Breast epithelium (tissue), 4 donors: Measurements from ENCODE around the gene MLH1. TPM values are rescaled to one million over a fixed set of nuclear protein-coding genes. Genes with fewer than 3 reads are reported as not detected.

Experiments
- DNase-seq, 2 donors: peaks; one replicate each; pipeline ENCODE4 v3.0.0-alpha.2; 2019; ENCODE audit warnings: low spot score in 2 of 2
- H3K27ac ChIP-seq, 2 donors: fragments of 200-600 bp; sonication (generic) in 1 of 2; one replicate each; pipeline ENCODE4 v1.5.1; 2016 to 2019; ENCODE audit warnings: mild to moderate bottlenecking in 1 of 2
- H3K27me3 ChIP-seq, 2 donors: fragments of 200-600 bp; sonication (generic) in 1 of 2; one replicate each; pipeline versions ENCODE4 v1.5.1 to v1.6.0; 2017 to 2019; ENCODE audit warnings: control low read depth in 1 of 2, mild to moderate bottlenecking in 1 of 2
- H3K36me3 ChIP-seq: fragments of 200-600 bp; one replicate; pipeline ENCODE4 v1.5.1; 2019
- H3K4me1 ChIP-seq, 2 donors: fragments of 200-600 bp; sonication (generic); one replicate each; pipeline ENCODE4 v1.5.1; 2016 to 2019; ENCODE audit warnings: control low read depth in 1 of 2
- H3K4me3 ChIP-seq, 3 donors: fragments of 200-600 bp; sonication (generic); 1 replicate in 2 of 3; 2 replicates in 1 of 3; pipeline ENCODE4 v1.5.1; 2016 to 2019; ENCODE audit warnings: mild to moderate bottlenecking in 3 of 3, moderate library complexity in 2 of 3
- H3K9me3 ChIP-seq, 2 donors: fragments of 200-600 bp; sonication (generic) in 1 of 2; one replicate each; pipeline ENCODE4 v1.5.1; 2016 to 2019; ENCODE audit warnings: control low read depth in 1 of 2
- CTCF ChIP-seq, 3 donors: fragments of 450-650 bp; IDR thresholded peaks; one replicate each; pipeline ENCODE4 v1.5.1; 2016 to 2017; ENCODE audit warnings: antibody characterized with exemption in 3 of 3, mild to moderate bottlenecking in 3 of 3, moderate library complexity in 3 of 3
- POLR2A ChIP-seq: fragments of 450-650 bp; IDR thresholded peaks from one replicate; pipeline ENCODE4 v1.6.1; 2016; ENCODE audit warnings: antibody characterized with exemption, mild to moderate bottlenecking, moderate library complexity
- POLR2AphosphoS5 ChIP-seq, 3 donors: sonication (generic); formaldehyde crosslinking; IDR thresholded peaks; one replicate each; pipeline ENCODE4 v1.6.1; 2017; ENCODE audit warnings: antibody characterized with exemption in 3 of 3
- intact Hi-C: fragments of 100-400 bp; cut with DNase I; formaldehyde crosslinking; loops from one replicate; pipeline ENCODE4 v1.15.1; 2023; ENCODE audit warnings: low total_unique reads
- total RNA-seq, 3 donors: library from RNA; depleted of rRNA; stranded (reverse); fragments of >200 nt; gene quantifications; one replicate each; pipeline ENCODE4 v1.1.0, GENCODE V29; 2016

Gene MLH1
- total RNA-seq, 3 donors from 2014 or later = 31.2 to 54.4 (median 48.4) TPM

- no peaks in the 10 kb centered on the region for H3K27me3 ChIP-seq
- peak overlapping the region; percentile 66 to 89 (median 78) for H3K4me3 ChIP-seq
- intact Hi-C loops = no loop called here
- peak overlapping the region; percentile 99 for H3K27ac ChIP-seq
- no peaks in the 10 kb centered on the region for H3K9me3 ChIP-seq
- H3K36me3 ChIP-seq = no peaks in the 10 kb centered on the region
- TF ChIP-seq CTCF (IDR thresholded peaks at IDR 0.05) (no peak), POLR2AphosphoS5 (IDR thresholded peaks at IDR 0.05) (no peak), POLR2A (no peak)
- peaks cover 2 to 9% of the 10 kb centered on the region in 2 donors for H3K4me1 ChIP-seq
- DNase-seq = no peak
Observed at GRCh38 chr3:36991147-36991546, 2.2 kb upstream of the MLH1 start.

- Histone ChIP-seq H3K4me3 (peak overlapping the region; percentile 66 to 89 (median 78)), H3K4me1 (peaks cover 2 to 9% of the 10 kb centered on the region in 2 donors), H3K36me3 (no peaks in the 10 kb centered on the region), H3K27me3 (no peaks in the 10 kb centered on the region), H3K9me3 (no peaks in the 10 kb centered on the region), H3K27ac (peak overlapping the region; percentile 99)
- intact Hi-C loops = no loop called here
- DNase-seq = no peak
- TF ChIP-seq POLR2AphosphoS5 (IDR thresholded peaks at IDR 0.05) (no peak), POLR2A (no peak), CTCF (IDR thresholded peaks at IDR 0.05) (no peak)
Observed at GRCh38 chr3:36991923-36992805, 1.2 kb upstream of the MLH1 start.

GRCh38 chr3:36992806-36993325 is 452 bp upstream of the MLH1 start, which contains the start of gene EPM2AIP1:
Gene EPM2AIP1, minus strand, starts transcription at chr3:36993131. Its CDS starts 54 bp downstream, at chr3:36993077.
- Histone ChIP-seq H3K27me3 (no peaks in the 10 kb centered on the region), H3K4me3 (peak within 1 kb of the TSS; percentile 66 to 89 (median 78)), H3K4me1 (peaks cover 2 to 9% of the 10 kb centered on the region in 2 donors), H3K9me3 (no peaks in the 10 kb centered on the region), H3K36me3 (no peaks in the 10 kb centered on the region), H3K27ac (peak within 1 kb of the TSS; percentile 99)
- TF ChIP-seq POLR2AphosphoS5 (IDR thresholded peaks at IDR 0.05) = peak; percentile 46 to 90 (median 87)
- peak; percentile 35 to 44 (median 40) for TF ChIP-seq CTCF (IDR thresholded peaks at IDR 0.05)
- peak; percentile 71 for TF ChIP-seq POLR2A
- intact Hi-C loops = no loop called here
- no peak for DNase-seq

- no peaks in the 10 kb centered on the region for H3K9me3 ChIP-seq
- TF ChIP-seq CTCF (IDR thresholded peaks at IDR 0.05) (no peak), POLR2AphosphoS5 (IDR thresholded peaks at IDR 0.05) (no peak), POLR2A (no peak)
- H3K4me3 ChIP-seq = no peak overlapping the region
- peaks cover 8% of the 10 kb centered on the region for H3K36me3 ChIP-seq
- no peaks in the 10 kb centered on the region for H3K4me1 ChIP-seq
- DNase-seq = no peak
- no peak overlapping the region for H3K27ac ChIP-seq
- intact Hi-C loops = no loop called here
- H3K27me3 ChIP-seq = no peaks in the 10 kb centered on the region
Observed at GRCh38 chr3:37014620-37015019, 21.3 kb downstream of the MLH1 start.

- intact Hi-C loops = no loop called here
- peaks cover 12% of the 10 kb centered on the region for H3K36me3 ChIP-seq
Observed at GRCh38 chr3:37015642-37016041, 22.3 kb downstream of the MLH1 start.

More at GRCh38 chr3:37015642-37016041, 22.3 kb downstream of the MLH1 start:
- Histone ChIP-seq H3K27ac (no peak overlapping the region), H3K4me1 (no peaks in the 10 kb centered on the region), H3K4me3 (no peak overlapping the region), H3K9me3 (no peaks in the 10 kb centered on the region), H3K27me3 (no peaks in the 10 kb centered on the region)
- TF ChIP-seq CTCF (IDR thresholded peaks at IDR 0.05) (no peak), POLR2A (no peak), POLR2AphosphoS5 (IDR thresholded peaks at IDR 0.05) (no peak)
- DNase-seq = no peak
